DND-41 (cell line): Measurements from ENCODE around the gene PDE4C.

Source experiments
- ATAC-seq: fragments of 200-7000 bp; cut with Tn5 transposase; 3 replicates; pipeline ENCODE4 v1.9.1; 2021; ENCODE audit warnings: low read depth; ENCODE audit not compliant: insufficient read depth
- DNase-seq: peaks from one replicate; pipeline ENCODE4 v3.0.0-alpha.2; 2020
- H2AFZ ChIP-seq: 2 replicates; pipeline ENCODE4 v1.6.0; 2012; ENCODE audit warnings: low read depth, low read length
- H3K27ac ChIP-seq: 2 replicates; pipeline ENCODE4 v1.5.1; 2012; ENCODE audit warnings: low read length, inconsistent platforms
- H3K27me3 ChIP-seq: fragments of 200-600 bp; sonication (generic); 2 replicates; pipeline ENCODE4 v1.6.0; 2012; ENCODE audit warnings: low read length, mild to moderate bottlenecking, inconsistent platforms; ENCODE audit not compliant: insufficient read depth, poor library complexity
- H3K36me3 ChIP-seq: 2 replicates; pipeline ENCODE4 v1.5.1; 2012; ENCODE audit warnings: low read length, inconsistent platforms; ENCODE audit not compliant: insufficient read depth
- H3K4me1 ChIP-seq: 2 replicates; pipeline ENCODE4 v1.5.1; 2012; ENCODE audit warnings: mild to moderate bottlenecking, low read length; ENCODE audit not compliant: insufficient read depth
- H3K4me2 ChIP-seq: 2 replicates; pipeline ENCODE4 v1.6.0; 2012; ENCODE audit warnings: mild to moderate bottlenecking, moderate library complexity, low read length, inconsistent platforms; ENCODE audit not compliant: insufficient read depth
- H3K4me3 ChIP-seq, 2 experiments: fragments of 200-600 bp in 1 of 2; shearing (Covaris generic) in 1 of 2; 2 replicates each; pipeline ENCODE4 v1.5.1; 2012 to 2016; ENCODE audit warnings: inconsistent platforms in 2 of 2, low read length in 2 of 2, mild to moderate bottlenecking in 2 of 2, low read depth in 1 of 2, moderate library complexity in 1 of 2
- H3K79me2 ChIP-seq: 2 replicates; pipeline ENCODE4 v1.6.0; 2012; ENCODE audit warnings: low read length, inconsistent platforms; ENCODE audit not compliant: insufficient read depth
- H3K9ac ChIP-seq: 2 replicates; pipeline ENCODE4 v1.6.0; 2012; ENCODE audit warnings: low read depth, mild to moderate bottlenecking, inconsistent platforms, low read length, moderate library complexity
- H3K9me3 ChIP-seq: 2 replicates; pipeline ENCODE4 v1.5.1; 2012; ENCODE audit warnings: low read length, moderate library complexity, mild to moderate bottlenecking, inconsistent platforms; ENCODE audit not compliant: insufficient read depth, severe bottlenecking
- H4K20me1 ChIP-seq: 2 replicates; pipeline ENCODE4 v1.6.0; 2012; ENCODE audit warnings: low read length; ENCODE audit not compliant: insufficient read depth
- CTCF ChIP-seq: IDR thresholded peaks from 2 replicates; pipeline ENCODE4 v1.5.1; 2012; ENCODE audit warnings: borderline replicate concordance, low read length, moderate library complexity, mild to moderate bottlenecking; ENCODE audit not compliant: poor library complexity, severe bottlenecking; ENCODE audit errors: extremely low read depth
- EZH2 ChIP-seq: IDR thresholded peaks from 3 replicates; pipeline ENCODE4 v1.6.1; 2012; ENCODE audit warnings: borderline replicate concordance, low read depth, mild to moderate bottlenecking, moderate library complexity, low read length, inconsistent platforms; ENCODE audit not compliant: severe bottlenecking

PDE4C gene

GRCh38 chr19:18262917-18263316, 36.7 kb upstream of the PDE4C start:
- H3K4me2 ChIP-seq, result no peak overlapping the region
- DNase-seq (no peak), ATAC-seq (no peak)

GRCh38 chr19:18262144-18262543, 35.9 kb upstream of the PDE4C start:
- Histone ChIP-seq H3K9me3 (no peaks in the 10 kb centered on the region), H3K9ac (no peak overlapping the region), H2AFZ (no peak overlapping the region), H4K20me1 (no peaks in the 10 kb centered on the region; the same call in 1 of the 2 replicates), H3K36me3 (no peaks in the 10 kb centered on the region), H3K4me2 (no peak overlapping the region), H3K79me2 (no peaks in the 10 kb centered on the region), H3K27ac (no peak overlapping the region), H3K27me3 (no peaks in the 10 kb centered on the region), H3K4me3 (no peak overlapping the region), H3K4me1 (peaks cover 13% of the 10 kb centered on the region)
- ATAC-seq (no peak), DNase-seq (no peak)
- TF ChIP-seq CTCF (no peak), EZH2 (no peak)

More at GRCh38 chr19:18262917-18263316, 36.7 kb upstream of the PDE4C start:
- no peak overlapping the region for H3K9ac ChIP-seq
- no peak overlapping the region for H2AFZ ChIP-seq
- TF ChIP-seq CTCF (no peak), EZH2 (no peak)
- peaks cover 13% of the 10 kb centered on the region for H3K4me1 ChIP-seq
- no peaks in the 10 kb centered on the region for H3K9me3 ChIP-seq
- H3K79me2 ChIP-seq, result no peaks in the 10 kb centered on the region
- H3K27ac ChIP-seq, result no peak overlapping the region
- no peaks in the 10 kb centered on the region for H3K27me3 ChIP-seq
- no peaks in the 10 kb centered on the region; the same call in 1 of the 2 replicates for H4K20me1 ChIP-seq
- no peak overlapping the region for H3K4me3 ChIP-seq
- H3K36me3 ChIP-seq, result no peaks in the 10 kb centered on the region

GRCh38 chr19:18261474-18261873, 35.2 kb upstream of the PDE4C start:
- H3K27ac ChIP-seq, result no peak overlapping the region
- H3K9ac ChIP-seq, result no peak overlapping the region
- no peaks in the 10 kb centered on the region for H3K9me3 ChIP-seq
- DNase-seq (no peak), ATAC-seq (no peak)
- no peak overlapping the region for H2AFZ ChIP-seq
- H3K27me3 ChIP-seq, result no peaks in the 10 kb centered on the region
- no peaks in the 10 kb centered on the region; the same call in 1 of the 2 replicates for H4K20me1 ChIP-seq
- peaks cover 13% of the 10 kb centered on the region for H3K4me1 ChIP-seq
- no peak overlapping the region for H3K4me3 ChIP-seq
- no peaks in the 10 kb centered on the region for H3K36me3 ChIP-seq
- no peak overlapping the region for H3K4me2 ChIP-seq
- TF ChIP-seq CTCF (no peak), EZH2 (no peak)
- H3K79me2 ChIP-seq, result no peaks in the 10 kb centered on the region

- no peak for DNase-seq
- H3K9me3 ChIP-seq, result no peaks in the 10 kb centered on the region
- ATAC-seq, result no peak
- no peaks in the 10 kb centered on the region for H3K36me3 ChIP-seq
- no peak overlapping the region for H3K4me2 ChIP-seq
- no peak overlapping the region for H3K27ac ChIP-seq
- TF ChIP-seq EZH2, result no peak
- TF ChIP-seq CTCF, result no peak
- H3K4me3 ChIP-seq, result no peak overlapping the region
- H2AFZ ChIP-seq, result no peak overlapping the region
- H4K20me1 ChIP-seq, result no peaks in the 10 kb centered on the region
- no peaks in the 10 kb centered on the region for H3K4me1 ChIP-seq
- H3K27me3 ChIP-seq, result no peaks in the 10 kb centered on the region
- no peak overlapping the region for H3K9ac ChIP-seq
- no peaks in the 10 kb centered on the region for H3K79me2 ChIP-seq
Observed at GRCh38 chr19:18259893-18260292, 33.7 kb upstream of the PDE4C start.
